ENCODE data around the gene TNS1. TPM values are rescaled to one million over a fixed set of nuclear protein-coding genes. Genes with fewer than 3 reads are reported as not detected.

The TNS1 gene
- total RNA-seq, 1 donor from 2014 or later, result 0.24 TPM

GRCh38 chr2:217847115-217847514 lies 155.7 kb downstream of the TNS1 start:
- H3K4me1 Mint-ChIP-seq, result peaks cover 12% of the 10 kb centered on the region
- no peaks in the 10 kb centered on the region for H3K9me3 ChIP-seq (ENCODE audit: low read depth)
- peaks cover 52% of the 10 kb centered on the region for H3K27me3 ChIP-seq
- H3K36me3 Mint-ChIP-seq, result no peaks in the 10 kb centered on the region
- no peak for TF ChIP-seq EZH2 (IDR thresholded peaks at IDR 0.05)
- no peak for TF ChIP-seq EZH2phosphoT487 (IDR thresholded peaks at IDR 0.05)
- no peak for TF ChIP-seq CTCF (IDR thresholded peaks at IDR 0.05)
- H3K36me3 ChIP-seq, result no peaks in the 10 kb centered on the region
- H3K4me1 ChIP-seq, result no peaks in the 10 kb centered on the region
- H3K27me3 Mint-ChIP-seq (ENCODE audit: insufficient read depth, low read depth), result peaks cover 7% of the 10 kb centered on the region
- H3K27ac ChIP-seq, result no peak overlapping the region
- no peaks in the 10 kb centered on the region for H3K79me2 ChIP-seq (ENCODE audit: low read depth)
- H3K9ac ChIP-seq, result no peak overlapping the region
- H3K4me3 Mint-ChIP-seq, result no peak overlapping the region
- H4K20me1 ChIP-seq (ENCODE audit: low read depth), result no peaks in the 10 kb centered on the region
- no peaks in the 10 kb centered on the region for H3F3A ChIP-seq (ENCODE audit: low read depth)
- no peak overlapping the region for H3K27ac Mint-ChIP-seq
- H3K4me2 ChIP-seq, result no peak overlapping the region
- H3K4me3 ChIP-seq, result no peak overlapping the region
- H2AFZ ChIP-seq (replicated peaks), result no peak overlapping the region
- no peak for DNase-seq (ENCODE audit: low spot score)
- H3K9me3 Mint-ChIP-seq, result no peaks in the 10 kb centered on the region

GRCh38 chr2:217846321-217846743 lies 156.5 kb downstream of the TNS1 start:
- no peaks in the 10 kb centered on the region for H3K79me2 ChIP-seq (ENCODE audit: low read depth)

GRCh38 chr2:217845301-217845700 lies 157.5 kb downstream of the TNS1 start:
- H3K4me3 ChIP-seq, result no peak overlapping the region
- TF ChIP-seq EZH2phosphoT487 (IDR thresholded peaks at IDR 0.05), result no peak
- no peak for TF ChIP-seq EZH2 (IDR thresholded peaks at IDR 0.05)
- no peak for TF ChIP-seq CTCF (IDR thresholded peaks at IDR 0.05)
- Mint-ChIP-seq H3K27ac (no peak overlapping the region), H3K4me3 (no peak overlapping the region), H3K27me3 (ENCODE audit: insufficient read depth, low read depth) (peaks cover 2% of the 10 kb centered on the region), H3K9me3 (no peaks in the 10 kb centered on the region), H3K4me1 (peaks cover 2% of the 10 kb centered on the region), H3K36me3 (no peaks in the 10 kb centered on the region)
- no peak overlapping the region for H3K9ac ChIP-seq
- no peak overlapping the region for H3K4me2 ChIP-seq
- no peaks in the 10 kb centered on the region for H3K9me3 ChIP-seq (ENCODE audit: low read depth)
- no peak overlapping the region for H2AFZ ChIP-seq (replicated peaks)
- no peaks in the 10 kb centered on the region for H3F3A ChIP-seq (ENCODE audit: low read depth)
- H3K27ac ChIP-seq, result no peak overlapping the region
- no peak for DNase-seq (ENCODE audit: low spot score)
- no peaks in the 10 kb centered on the region for H3K4me1 ChIP-seq
- peaks cover 58% of the 10 kb centered on the region for H3K27me3 ChIP-seq
- no peaks in the 10 kb centered on the region for H3K36me3 ChIP-seq
- no peaks in the 10 kb centered on the region for H4K20me1 ChIP-seq (ENCODE audit: low read depth)
- no peaks in the 10 kb centered on the region for H3K79me2 ChIP-seq (ENCODE audit: low read depth)

More at GRCh38 chr2:217846321-217846743, 156.5 kb downstream of the TNS1 start:
- Mint-ChIP-seq H3K27me3 (ENCODE audit: insufficient read depth, low read depth) (peaks cover 6% of the 10 kb centered on the region), H3K9me3 (no peaks in the 10 kb centered on the region), H3K4me1 (peaks cover 11% of the 10 kb centered on the region), H3K4me3 (no peak overlapping the region), H3K27ac (no peak overlapping the region), H3K36me3 (no peaks in the 10 kb centered on the region)
- Histone ChIP-seq H3K27ac (no peak overlapping the region), H3K4me2 (no peak overlapping the region), H3K4me1 (no peaks in the 10 kb centered on the region), H3K27me3 (peaks cover 54% of the 10 kb centered on the region), H2AFZ (replicated peaks) (no peak overlapping the region), H4K20me1 (ENCODE audit: low read depth) (no peaks in the 10 kb centered on the region), H3F3A (ENCODE audit: low read depth) (no peaks in the 10 kb centered on the region), H3K9ac (no peak overlapping the region), H3K4me3 (no peak overlapping the region), H3K36me3 (no peaks in the 10 kb centered on the region), H3K9me3 (ENCODE audit: low read depth) (no peaks in the 10 kb centered on the region)
- TF ChIP-seq CTCF (IDR thresholded peaks at IDR 0.05), result no peak
- TF ChIP-seq EZH2phosphoT487 (IDR thresholded peaks at IDR 0.05), result no peak
- no peak for TF ChIP-seq EZH2 (IDR thresholded peaks at IDR 0.05)
- DNase-seq (ENCODE audit: low spot score), result no peak
